Prostate gland (tissue), 2 donors: ENCODE data around the gene NEU4. TPM values are rescaled to one million over a fixed set of nuclear protein-coding genes. Genes with fewer than 3 reads are reported as not detected.

Experiments
- DNase-seq: peaks from one replicate; pipeline ENCODE4 v3.0.0-alpha.2; 2019; ENCODE audit warnings: low spot score
- H3K27ac ChIP-seq, 2 donors: fragments of 200-600 bp; sonication (generic); 2 replicates each; pipeline ENCODE4 v1.5.1; 2017 to 2019
- H3K27me3 ChIP-seq: fragments of 200-600 bp; sonication (generic); replicated peaks from 2 replicates; pipeline ENCODE4 v1.5.1; 2019; ENCODE audit not compliant: insufficient read depth
- H3K36me3 ChIP-seq, 2 donors: fragments of 200-600 bp; sonication (generic); 1 replicate in 1 of 2; 2 replicates in 1 of 2; pipeline versions ENCODE4 v1.5.1 to v1.8.1; 2017 to 2019
- H3K4me1 ChIP-seq: fragments of 200-600 bp; sonication (generic); replicated peaks from 2 replicates; pipeline ENCODE4 v1.5.1; 2019
- H3K4me3 ChIP-seq, 2 donors: fragments of 200-600 bp; sonication (generic); 2 replicates each; pipeline ENCODE4 v1.5.1; 2017 to 2019
- H3K9me3 ChIP-seq: fragments of 200-600 bp; sonication (generic); 2 replicates; pipeline ENCODE4 v1.5.1; 2017
- CTCF ChIP-seq, 4 experiments: fragments of 200-600 bp in 2 of 4; fragments of 450-650 bp in 2 of 4; sonication (generic) in 2 of 4; IDR thresholded peaks; 1 replicate in 3 of 4; 2 replicates in 1 of 4; pipeline ENCODE4 v1.5.1; 2016 to 2019; ENCODE audit warnings: antibody characterized with exemption in 4 of 4, mild to moderate bottlenecking in 2 of 4, moderate library complexity in 2 of 4
- POLR2A ChIP-seq: fragments of 450-650 bp; IDR thresholded peaks from one replicate; pipeline ENCODE4 v1.6.1; 2016; ENCODE audit warnings: antibody characterized with exemption, mild to moderate bottlenecking
- POLR2AphosphoS5 ChIP-seq: sonication (generic); formaldehyde crosslinking; IDR thresholded peaks from one replicate; pipeline ENCODE4 v1.6.1; 2017; ENCODE audit warnings: antibody characterized with exemption
- WGBS: methylation state at CpG from one replicate; pipeline ENCODE4 v1.1.5; 2018; 5-methylcytosine and 5-hydroxymethylcytosine counted together
- intact Hi-C: fragments of 100-400 bp; cut with DNase I; formaldehyde crosslinking; loops from one replicate; pipeline ENCODE4 v1.14.2; 2022
- total RNA-seq, 2 donors: library from RNA; depleted of rRNA; stranded (reverse); fragments of >200 nt; gene quantifications; one replicate each; pipeline ENCODE4 v1.1.0, GENCODE V29; 2016

Gene NEU4
- total RNA-seq, 2 donors from 2014 or later = 0.62 TPM; not detected in 1

- TF ChIP-seq POLR2AphosphoS5 (no peak), POLR2A (no peak), CTCF (IDR thresholded peaks at IDR 0.05) (no peak)
- H3K4me3 ChIP-seq = no peak overlapping the region
- H3K4me1 ChIP-seq = peaks cover 1% of the 10 kb centered on the region
- H3K27me3 ChIP-seq = no peaks in the 10 kb centered on the region
- H3K27ac ChIP-seq = no peak overlapping the region
- 88% methylated on average over 11 of the region's 11 CpGs for WGBS
- H3K36me3 ChIP-seq = no peaks in the 10 kb centered on the region
- DNase-seq = no peak
- intact Hi-C loops = no loop called here
- H3K9me3 ChIP-seq = no peaks in the 10 kb centered on the region
Observed at GRCh38 chr2:241768850-241769249, 40.1 kb upstream of the NEU4 start.

- Histone ChIP-seq H3K27me3 (no peaks in the 10 kb centered on the region), H3K36me3 (no peaks in the 10 kb centered on the region), H3K27ac (no peak overlapping the region), H3K9me3 (no peaks in the 10 kb centered on the region), H3K4me1 (peaks cover 3% of the 10 kb centered on the region), H3K4me3 (no peak overlapping the region)
- 95% methylated on average over 13 of the region's 13 CpGs for WGBS
- TF ChIP-seq POLR2AphosphoS5 (no peak), POLR2A (no peak), CTCF (IDR thresholded peaks at IDR 0.05) (no peak)
- DNase-seq = no peak
- intact Hi-C loops = no loop called here
Observed at GRCh38 chr2:241769819-241770184, 39.2 kb upstream of the NEU4 start.

GRCh38 chr2:241770185-241770935 is 38.6 kb upstream of the NEU4 start:
- intact Hi-C loops = no loop called here
- no peak overlapping the region for H3K4me3 ChIP-seq
- H3K4me1 ChIP-seq = peaks cover 3% of the 10 kb centered on the region
- no peaks in the 10 kb centered on the region for H3K27me3 ChIP-seq
- WGBS = 81% methylated on average over 17 of the region's 27 CpGs
- no peak for DNase-seq
- no peak for TF ChIP-seq CTCF (IDR thresholded peaks at IDR 0.05)
- TF ChIP-seq POLR2A = no peak
- no peak for TF ChIP-seq POLR2AphosphoS5
- H3K9me3 ChIP-seq = no peaks in the 10 kb centered on the region
- H3K27ac ChIP-seq = no peak overlapping the region
- H3K36me3 ChIP-seq = no peaks in the 10 kb centered on the region

- no peaks in the 10 kb centered on the region for H3K27me3 ChIP-seq
- intact Hi-C loops = no loop called here
- H3K27ac ChIP-seq = no peak overlapping the region
- no peak overlapping the region for H3K4me3 ChIP-seq
- TF ChIP-seq POLR2A (no peak), CTCF (IDR thresholded peaks at IDR 0.05) (no peak), POLR2AphosphoS5 (no peak)
- 91% methylated on average over 12 of the region's 12 CpGs for WGBS
- DNase-seq = no peak
- no peaks in the 10 kb centered on the region for H3K36me3 ChIP-seq
- H3K4me1 ChIP-seq = peaks cover 3% of the 10 kb centered on the region
- H3K9me3 ChIP-seq = no peaks in the 10 kb centered on the region
Observed at GRCh38 chr2:241770936-241771285, 38.1 kb upstream of the NEU4 start.
